ENCODE data around the gene NLRC4. TPM values are rescaled to one million over a fixed set of nuclear protein-coding genes. Genes with fewer than 3 reads are reported as not detected.
A peak's percentile ranks its signal among the peaks of the same experiment; 100 is the strongest.

Gene NLRC4
- total and polyA plus RNA-seq, 9 of the 15 experiments (the other 6 are each of a cell fraction or from before 2014, with no cell fraction given) = 0.03 to 0.18 (median 0.06) TPM; not detected in 2

- TF ChIP-seq BHLHE40 (IDR thresholded peaks at IDR 0.05; ENCODE audit: low read length) (no peak), NBN (IDR thresholded peaks at IDR 0.05; ENCODE audit: low read depth) (0 out of 2 replicates have a peak, but pooled peaks have one; percentile 18), MBD2 (IDR thresholded peaks at IDR 0.05; ENCODE audit: borderline replicate concordance, low read depth) (peak; percentile 90), ZKSCAN3 (CRISPR knock-in tag; IDR thresholded peaks at IDR 0.05) (no peak), STAT6 (CRISPR knock-in tag; IDR thresholded peaks at IDR 0.05) (no peak)
These were observed 13.2 kb upstream of the NLRC4 start, which contains the start of gene YIPF4 (continued) for GRCh38 chr2:32277674-32278477.

DNA sequence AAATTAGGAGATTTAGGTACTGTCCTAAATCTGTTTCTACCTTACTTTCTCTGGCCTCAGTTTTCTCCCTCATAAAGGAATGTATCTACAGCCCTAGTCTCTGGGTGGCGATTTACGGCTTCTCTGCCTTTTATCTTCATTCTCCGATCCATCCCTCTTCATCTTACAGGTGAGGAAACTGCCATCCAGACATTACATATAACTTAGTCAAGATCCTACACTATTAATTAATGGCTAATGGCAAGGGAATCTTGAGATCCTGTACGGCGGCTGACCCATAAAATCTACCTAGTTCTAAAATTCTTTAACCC is 12.6 kb upstream of the NLRC4 start:
- intact Hi-C loops (cut with micrococcal nuclease) (loop anchor here (5.0 kb wide), 1 partner anchor 210 kb away; no protein-coding TSS in a partner anchor), in situ Hi-C loops (cut with MboI) (no loop called here)
- Histone ChIP-seq H4K20me1 (replicated peaks; ENCODE audit: control insufficient read depth, insufficient read depth, low read length) (no peaks in the 10 kb centered on the region), H3K27ac (ENCODE audit: extremely low read depth, low read depth, low read length) (peak overlapping the region; percentile 87), H3K9me1 (ENCODE audit: control insufficient read depth, insufficient read depth, low read length) (no peaks in the 10 kb centered on the region), H3K4me2 (ENCODE audit: insufficient read depth, low read length) (peak overlapping the region; percentile 87), H3K36me3 (ENCODE audit: control insufficient read depth, insufficient read depth, low read length) (peaks cover 10% of the 10 kb centered on the region; the same call in 1 of the 3 replicates), H3K9ac (ENCODE audit: insufficient read depth in 1 of 2, low read depth in 2 of 2, low read length in 2 of 2) (peak overlapping the region in 1 of 2 experiments; percentile 96; a peak in 2 of 4 replicates), H3K79me2 (ENCODE audit: control insufficient read depth, insufficient read depth, low read length) (peaks cover 25% of the 10 kb centered on the region), H3K27me3 (ENCODE audit: control insufficient read depth in 2 of 2, insufficient read depth in 2 of 2, low read length in 2 of 2) (no peaks in the 10 kb centered on the region), H3K4me3 (peak overlapping the region; percentile 98), H2AFZ (ENCODE audit: low read depth, low read length) (peak overlapping the region; percentile 86), H3K4me1 (replicated peaks in 1 of 2; ENCODE audit: control insufficient read depth in 2 of 2, insufficient read depth in 2 of 2, low read length in 2 of 2) (peaks cover 11 to 14% of the 10 kb centered on the region in 2 experiments; a peak in 4 of 5 replicates), H3K9me3 (replicated peaks; ENCODE audit: control insufficient read depth, insufficient read depth, low read depth, low read length) (no peaks in the 10 kb centered on the region)
- no peak for FAIRE-seq
- BruUV-seq (replicated peaks) = TSS peak; percentile 90
- ChIA-PET CTCF (ENCODE audit: low intra/inter-chr PET ratio) (no interaction called here), POLR2A (interaction anchor here (0.7 to 1.4 kb wide), 2 partner anchors 12 to 88 kb away, joined by 5 read pairs; no protein-coding TSS in a partner anchor)
- DNase-seq (ENCODE audit: extremely low read depth in 1 of 4, low spot score in 3 of 4) = peak in 1 of 4 experiments; percentile 14
- ATAC-seq = no peak
- 3% methylated on average over 5 of the region's 5 CpGs for WGBS (ENCODE audit: insufficient coverage, low coverage, missing lambda C conversion rate)
- TF ChIP-seq PTTG1 (tag; IDR thresholded peaks at IDR 0.05; ENCODE audit: low read depth) (0 out of 2 replicates have a peak, but pooled peaks have one; percentile 53), ARID1B (IDR thresholded peaks at IDR 0.05) (0 out of 2 replicates have a peak, but pooled peaks have one; percentile 33), ZFPM2 (CRISPR knock-in tag; IDR thresholded peaks at IDR 0.05) (no peak), ZNF696 (CRISPR knock-in tag; conservative IDR thresholded peaks at IDR 0.05) (no peak), ETV6 (IDR thresholded peaks at IDR 0.05; ENCODE audit: borderline replicate concordance in 1 of 2, low read depth in 2 of 2, low read length in 1 of 2) (0 out of 4 replicates have a peak, but pooled peaks of 1 of the 2 experiments have one; percentile 46), ETV6 (CRISPR knock-in tag; IDR thresholded peaks at IDR 0.05; ENCODE audit: borderline replicate concordance) (no peak), ATF4 (CRISPR knock-in tag; IDR thresholded peaks at IDR 0.05) (peak; percentile 4; the same call in 1 of the 2 replicates), ARNT (IDR thresholded peaks at IDR 0.05) (peak in 1 of 2 experiments; percentile 79; a peak in 1 of 4 replicates), PCBP2 (IDR thresholded peaks at IDR 0.05; ENCODE audit: low read depth, low read length, poor library complexity, severe bottlenecking) (no peak), ZSCAN29 (IDR thresholded peaks at IDR 0.05) (0 out of 2 replicates have a peak, but pooled peaks have one; percentile 25), LARP7 (IDR thresholded peaks at IDR 0.05) (no peak)
- TF ChIP-seq, protein P1, sequence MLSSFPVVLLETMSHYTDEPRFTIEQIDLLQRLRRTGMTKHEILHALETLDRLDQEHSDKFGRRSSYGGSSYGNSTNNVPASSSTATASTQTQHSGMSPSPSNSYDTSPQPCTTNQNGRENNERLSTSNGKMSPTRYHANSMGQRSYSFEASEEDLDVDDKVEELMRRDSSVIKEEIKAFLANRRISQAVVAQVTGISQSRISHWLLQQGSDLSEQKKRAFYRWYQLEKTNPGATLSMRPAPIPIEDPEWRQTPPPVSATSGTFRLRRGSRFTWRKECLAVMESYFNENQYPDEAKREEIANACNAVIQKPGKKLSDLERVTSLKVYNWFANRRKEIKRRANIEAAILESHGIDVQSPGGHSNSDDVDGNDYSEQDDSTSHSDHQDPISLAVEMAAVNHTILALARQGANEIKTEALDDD (IDR thresholded peaks at IDR 0.05) = no peak
